A673 (cell line): ENCODE data around the gene DDC. TPM values are rescaled to one million over a fixed set of nuclear protein-coding genes. Genes with fewer than 3 reads are reported as not detected.

ENCODE experiments used
- BruUV-seq: library from RNA; stranded (reverse); fragments of 400-500 nt; replicated peaks from 2 replicates; lab custom pipeline; 2021; lab: Mats Ljungman, UMichigan
- CTCF ChIA-PET: fragments of 300-600 bp; sonication (Branson Sonifier 250); formaldehyde crosslinking; loops from one replicate; lab custom pipeline; 2022; ENCODE audit warnings: antibody characterized with exemption; lab: Charles Lee
- POLR2A ChIA-PET: fragments of 300-600 bp; sonication (Branson Sonifier 250); formaldehyde crosslinking; loops from one replicate; lab custom pipeline; 2022; ENCODE audit warnings: antibody characterized with exemption; ENCODE audit not compliant: low non-redundant PET; lab: Charles Lee
- DNase-seq: peaks from one replicate; pipeline ENCODE4 v3.0.0-alpha.2; 2015; ENCODE audit warnings: low spot score
- H3K27ac ChIP-seq: fragments of 200-600 bp; sonication (generic); 2 replicates; pipeline ENCODE4 v1.5.1; 2016; ENCODE audit warnings: mixed run types, low read depth, mild to moderate bottlenecking, mixed read lengths, antibody characterized with exemption, low read length; ENCODE audit not compliant: poor library complexity, severe bottlenecking
- H3K27me3 ChIP-seq: fragments of 200-600 bp; sonication (generic); replicated peaks from 2 replicates; pipeline ENCODE4 v1.6.1; 2017; ENCODE audit warnings: mixed run types, low read depth, mild to moderate bottlenecking, mixed read lengths, antibody characterized with exemption, low read length; ENCODE audit not compliant: insufficient read depth, poor library complexity
- H3K36me3 ChIP-seq: fragments of 200-600 bp; sonication (generic); 2 replicates; pipeline ENCODE4 v1.6.1; 2016; ENCODE audit warnings: mixed run types, mild to moderate bottlenecking, mixed read lengths, antibody characterized with exemption, low read length; ENCODE audit not compliant: insufficient read depth, poor library complexity, severe bottlenecking
- H3K4me1 ChIP-seq: fragments of 200-600 bp; sonication (generic); 2 replicates; pipeline ENCODE4 v1.6.1; 2017; ENCODE audit warnings: mixed run types, mild to moderate bottlenecking, mixed read lengths, antibody characterized with exemption, low read length; ENCODE audit not compliant: insufficient read depth, poor library complexity, severe bottlenecking
- H3K4me3 ChIP-seq: fragments of 200-600 bp; sonication (generic); 2 replicates; pipeline ENCODE4 v1.5.1; 2016; ENCODE audit warnings: low read depth, mixed run types, mild to moderate bottlenecking, mixed read lengths, low read length; ENCODE audit not compliant: poor library complexity, severe bottlenecking
- H3K9me3 ChIP-seq: fragments of 200-600 bp; sonication (generic); 2 replicates; pipeline ENCODE4 v1.6.1; 2016; ENCODE audit warnings: mixed run types, low read depth, mild to moderate bottlenecking, mixed read lengths, antibody characterized with exemption, low read length; ENCODE audit not compliant: poor library complexity, severe bottlenecking
- CTCF ChIP-seq: fragments of 300-800, 200-600 bp; sonication (generic); conservative IDR thresholded peaks from 2 replicates; pipeline ENCODE4 v1.5.1; 2017; ENCODE audit warnings: low read depth, mild to moderate bottlenecking, antibody characterized with exemption, low read length, moderate library complexity, mixed read lengths
- EZH2 ChIP-seq: fragments of 200-600 bp; sonication (generic); IDR thresholded peaks from 2 replicates; pipeline ENCODE4 v1.6.1; 2017; ENCODE audit warnings: borderline replicate concordance, low read depth, mild to moderate bottlenecking, mixed read lengths, antibody characterized with exemption, low read length; ENCODE audit not compliant: poor library complexity, severe bottlenecking
- intact Hi-C: fragments of 100-400 bp; cut with micrococcal nuclease; formaldehyde crosslinking; loops from one replicate; pipeline ENCODE4 v1.10.0; 2022; ENCODE audit not compliant: unreplicated experiment
- total RNA-seq: library from RNA; stranded (reverse); gene quantifications from 2 replicates; pipeline ENCODE4 v1.2.3, GENCODE V29; 2021

The DDC gene
- total RNA-seq, 1 experiment from 2014 or later, result not detected

DNA sequence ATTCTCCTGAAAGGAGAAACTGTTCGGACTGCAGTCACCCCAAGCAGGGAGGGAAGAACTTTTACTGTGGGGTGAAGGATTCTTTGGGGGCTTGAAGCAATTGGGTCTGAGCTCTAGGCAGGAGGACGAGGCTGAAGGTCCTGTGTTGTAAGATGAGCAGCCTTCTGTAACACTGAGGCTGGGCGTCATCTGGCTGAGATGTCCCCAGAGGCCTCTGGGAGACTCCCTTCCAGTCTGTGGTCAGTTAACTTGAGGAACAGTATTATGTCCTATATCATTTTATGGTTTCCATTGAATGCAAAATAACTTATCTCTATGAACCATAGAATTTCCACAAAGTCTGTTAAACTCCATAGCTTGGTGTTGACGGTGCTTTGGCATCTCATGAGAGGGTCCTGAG lies 141.3 kb downstream of the DDC start:
- Histone ChIP-seq H3K27ac (no peak overlapping the region), H3K4me3 (no peak overlapping the region), H3K36me3 (no peaks in the 10 kb centered on the region), H3K4me1 (no peaks in the 10 kb centered on the region), H3K9me3 (no peaks in the 10 kb centered on the region), H3K27me3 (no peaks in the 10 kb centered on the region)
- BruUV-seq, result no TSS peak
- TF ChIP-seq CTCF (no peak), EZH2 (no peak)
- intact Hi-C loops, result no loop called here
- DNase-seq, result no peak
- CTCF ChIA-PET, result no interaction called here
- POLR2A ChIA-PET, result no interaction called here

GRCh38 chr7:50422858-50423257 lies 142.3 kb downstream of the DDC start:
- ChIA-PET CTCF (no interaction called here), POLR2A (no interaction called here)
- H3K27ac ChIP-seq, result no peak overlapping the region
- intact Hi-C loops, result no loop called here
- H3K4me3 ChIP-seq, result no peak overlapping the region
- no peak for DNase-seq
- no peaks in the 10 kb centered on the region for H3K9me3 ChIP-seq
- no peak for TF ChIP-seq EZH2
- H3K36me3 ChIP-seq, result no peaks in the 10 kb centered on the region
- no peaks in the 10 kb centered on the region for H3K4me1 ChIP-seq
- no peaks in the 10 kb centered on the region for H3K27me3 ChIP-seq
- no TSS peak for BruUV-seq

GRCh38 chr7:50421043-50421442 lies 144.2 kb downstream of the DDC start:
- no peak overlapping the region for H3K27ac ChIP-seq

More at GRCh38 chr7:50421043-50421442, 144.2 kb downstream of the DDC start:
- Histone ChIP-seq H3K27me3 (no peaks in the 10 kb centered on the region), H3K4me1 (no peaks in the 10 kb centered on the region), H3K4me3 (no peak overlapping the region), H3K9me3 (no peaks in the 10 kb centered on the region), H3K36me3 (no peaks in the 10 kb centered on the region)
- no peak for TF ChIP-seq EZH2
- TF ChIP-seq CTCF, result no peak
- ChIA-PET CTCF (no interaction called here), POLR2A (interaction anchor here (0.7 kb wide), 1 partner anchor 75 kb away, joined by 3 read pairs; no protein-coding TSS in a partner anchor)
- intact Hi-C loops, result no loop called here
- no peak for DNase-seq
- no TSS peak for BruUV-seq
